Upper lobe of left lung (tissue), 6 donors: ENCODE data around the gene MAGI2. TPM values are rescaled to one million over a fixed set of nuclear protein-coding genes. Genes with fewer than 3 reads are reported as not detected.

ENCODE experiments used
- ATAC-seq, 2 donors: fragments of 200-7000 bp; cut with Tn5 transposase; one replicate each; pipeline ENCODE4 v1.9.1; 2022; ENCODE audit warnings: mild to moderate bottlenecking in 2 of 2, moderate library complexity in 2 of 2; ENCODE audit not compliant: low FRiP score in 2 of 2
- DNase-seq, 2 donors: peaks; one replicate each; pipeline ENCODE4 v3.0.0-alpha.2; 2019 to 2020
- H3K27ac ChIP-seq, 4 donors: fragments of 200-600 bp; sonication (generic); one replicate each; pipeline ENCODE4 v1.5.1; 2016 to 2019
- H3K27me3 ChIP-seq, 4 donors: fragments of 200-600 bp; sonication (generic); one replicate each; pipeline ENCODE4 v1.5.1; 2017 to 2019
- H3K36me3 ChIP-seq, 4 donors: fragments of 200-600 bp; sonication (generic); one replicate each; pipeline ENCODE4 v1.5.1; 2016 to 2019
- H3K4me1 ChIP-seq, 4 donors: fragments of 200-600 bp; sonication (generic); one replicate each; pipeline ENCODE4 v1.5.1; 2018 to 2019
- H3K4me3 ChIP-seq, 4 donors: fragments of 200-600 bp; sonication (generic); one replicate each; pipeline ENCODE4 v1.5.1; 2017 to 2019; ENCODE audit warnings: mild to moderate bottlenecking in 2 of 4, moderate library complexity in 1 of 4
- H3K9me3 ChIP-seq, 4 donors: fragments of 200-600 bp; sonication (generic); one replicate each; pipeline ENCODE4 v1.5.1; 2018 to 2019
- EP300 ChIP-seq, 4 donors: sonication (generic); formaldehyde crosslinking; IDR thresholded peaks; one replicate each; pipeline ENCODE4 v1.5.1; 2017; ENCODE audit warnings: antibody characterized with exemption in 4 of 4, control low read depth in 2 of 4
- POLR2A ChIP-seq, 4 donors: fragments of 450-650 bp; IDR thresholded peaks; one replicate each; pipeline ENCODE4 v1.5.1; 2016 to 2017; ENCODE audit warnings: antibody characterized with exemption in 4 of 4, mild to moderate bottlenecking in 2 of 4
- POLR2AphosphoS5 ChIP-seq, 2 donors: sonication (generic); formaldehyde crosslinking; IDR thresholded peaks; one replicate each; pipeline ENCODE4 v1.5.1; 2017; ENCODE audit warnings: antibody characterized with exemption in 2 of 2
- WGBS, 2 donors: methylation state at CpG; one replicate each; pipeline ENCODE4 v1.1.5; 2017 to 2018; 5-methylcytosine and 5-hydroxymethylcytosine counted together
- total RNA-seq, 6 donors: library from RNA; depleted of rRNA in 4 of 6; stranded (reverse); fragments of >200 nt in 4 of 6; gene quantifications; one replicate each; pipeline versions ENCODE4 v1.1.0 to v1.2.1, GENCODE V29; 2016 to 2021
- TF ChIP-seq, protein P1 (sequence below), 6 experiments: fragments of 450-650 bp in 4 of 6; fragments of 200-600 bp in 2 of 6; sonication (generic) in 2 of 6; IDR thresholded peaks; one replicate each; pipeline ENCODE4 v1.5.1; 2016 to 2019; ENCODE audit warnings: antibody characterized with exemption in 6 of 6
- donor health status: DM: no; HTN: no; CAD: no; lungs with moderate emphysema.
- donor health status: DM: no; HTN: yes; CAD: no; lungs with severe emphysema.

MAGI2 gene
- total RNA-seq, 6 donors from 2014 or later = 7.9 to 84.9 (median 11.8) TPM

DNA sequence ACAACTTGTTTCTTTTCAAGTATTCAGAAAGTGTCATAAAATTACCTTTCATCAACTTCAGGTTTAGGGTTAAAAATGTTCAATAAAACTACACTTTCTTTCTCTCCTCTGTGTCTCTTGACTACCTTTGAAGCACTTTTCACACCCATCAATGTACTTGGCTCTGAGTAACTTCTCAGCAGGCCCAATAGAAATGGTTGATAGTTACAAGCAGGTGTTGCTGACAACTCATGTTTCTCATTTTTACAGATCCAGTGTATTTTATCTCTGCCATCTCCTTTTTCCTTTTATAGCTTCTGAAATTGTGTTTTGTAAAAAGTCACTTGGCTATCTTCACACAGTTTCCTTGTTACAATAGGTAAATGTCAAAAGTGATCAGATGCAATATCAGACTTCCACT, 1306.9 kb downstream of the MAGI2 start:
- Histone ChIP-seq H3K4me3 (no peak overlapping the region), H3K36me3 (no peaks in the 10 kb centered on the region), H3K4me1 (no peaks in the 10 kb centered on the region), H3K27ac (no peak overlapping the region), H3K9me3 (no peaks in the 10 kb centered on the region), H3K27me3 (no peaks in the 10 kb centered on the region)
- DNase-seq (no peak), ATAC-seq (no peak)
- TF ChIP-seq POLR2AphosphoS5 (IDR thresholded peaks at IDR 0.05) = no peak
- TF ChIP-seq POLR2A (IDR thresholded peaks at IDR 0.05) = no peak
- no peak for TF ChIP-seq EP300 (IDR thresholded peaks at IDR 0.05)
- TF ChIP-seq, protein P1, sequence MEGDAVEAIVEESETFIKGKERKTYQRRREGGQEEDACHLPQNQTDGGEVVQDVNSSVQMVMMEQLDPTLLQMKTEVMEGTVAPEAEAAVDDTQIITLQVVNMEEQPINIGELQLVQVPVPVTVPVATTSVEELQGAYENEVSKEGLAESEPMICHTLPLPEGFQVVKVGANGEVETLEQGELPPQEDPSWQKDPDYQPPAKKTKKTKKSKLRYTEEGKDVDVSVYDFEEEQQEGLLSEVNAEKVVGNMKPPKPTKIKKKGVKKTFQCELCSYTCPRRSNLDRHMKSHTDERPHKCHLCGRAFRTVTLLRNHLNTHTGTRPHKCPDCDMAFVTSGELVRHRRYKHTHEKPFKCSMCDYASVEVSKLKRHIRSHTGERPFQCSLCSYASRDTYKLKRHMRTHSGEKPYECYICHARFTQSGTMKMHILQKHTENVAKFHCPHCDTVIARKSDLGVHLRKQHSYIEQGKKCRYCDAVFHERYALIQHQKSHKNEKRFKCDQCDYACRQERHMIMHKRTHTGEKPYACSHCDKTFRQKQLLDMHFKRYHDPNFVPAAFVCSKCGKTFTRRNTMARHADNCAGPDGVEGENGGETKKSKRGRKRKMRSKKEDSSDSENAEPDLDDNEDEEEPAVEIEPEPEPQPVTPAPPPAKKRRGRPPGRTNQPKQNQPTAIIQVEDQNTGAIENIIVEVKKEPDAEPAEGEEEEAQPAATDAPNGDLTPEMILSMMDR (IDR thresholded peaks at IDR 0.05) = no peak

DNA sequence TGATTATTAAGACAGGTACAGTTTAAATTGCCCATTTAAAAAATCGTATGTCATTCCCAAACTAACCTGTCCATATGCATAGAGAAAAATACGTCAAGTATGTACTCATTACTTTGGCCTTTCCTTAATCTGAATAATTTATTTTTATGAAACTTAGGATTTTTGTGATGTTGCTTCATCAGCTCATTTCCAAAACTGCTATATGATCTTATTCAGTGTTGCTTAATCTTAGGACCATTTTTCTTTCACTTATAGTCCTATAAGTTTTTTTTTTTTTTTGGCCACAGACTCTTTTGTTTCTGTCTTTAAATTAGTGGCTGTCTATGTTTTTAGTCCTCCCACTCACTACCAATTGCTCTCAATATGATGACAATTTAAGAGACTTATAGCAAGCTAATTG, 1309.8 kb downstream of the MAGI2 start:
- Histone ChIP-seq H3K4me1 (no peaks in the 10 kb centered on the region), H3K27me3 (no peaks in the 10 kb centered on the region), H3K27ac (no peak overlapping the region), H3K36me3 (no peaks in the 10 kb centered on the region), H3K4me3 (no peak overlapping the region), H3K9me3 (no peaks in the 10 kb centered on the region)
- DNase-seq (no peak), ATAC-seq (no peak)
- 90 to 92% methylated on average over 2 of the region's 2 CpGs for WGBS, 2 donors
- TF ChIP-seq POLR2AphosphoS5 (IDR thresholded peaks at IDR 0.05) = no peak
- TF ChIP-seq, protein P1 (IDR thresholded peaks at IDR 0.05) = no peak
- TF ChIP-seq POLR2A (IDR thresholded peaks at IDR 0.05) = no peak
- TF ChIP-seq EP300 (IDR thresholded peaks at IDR 0.05) = no peak

DNA sequence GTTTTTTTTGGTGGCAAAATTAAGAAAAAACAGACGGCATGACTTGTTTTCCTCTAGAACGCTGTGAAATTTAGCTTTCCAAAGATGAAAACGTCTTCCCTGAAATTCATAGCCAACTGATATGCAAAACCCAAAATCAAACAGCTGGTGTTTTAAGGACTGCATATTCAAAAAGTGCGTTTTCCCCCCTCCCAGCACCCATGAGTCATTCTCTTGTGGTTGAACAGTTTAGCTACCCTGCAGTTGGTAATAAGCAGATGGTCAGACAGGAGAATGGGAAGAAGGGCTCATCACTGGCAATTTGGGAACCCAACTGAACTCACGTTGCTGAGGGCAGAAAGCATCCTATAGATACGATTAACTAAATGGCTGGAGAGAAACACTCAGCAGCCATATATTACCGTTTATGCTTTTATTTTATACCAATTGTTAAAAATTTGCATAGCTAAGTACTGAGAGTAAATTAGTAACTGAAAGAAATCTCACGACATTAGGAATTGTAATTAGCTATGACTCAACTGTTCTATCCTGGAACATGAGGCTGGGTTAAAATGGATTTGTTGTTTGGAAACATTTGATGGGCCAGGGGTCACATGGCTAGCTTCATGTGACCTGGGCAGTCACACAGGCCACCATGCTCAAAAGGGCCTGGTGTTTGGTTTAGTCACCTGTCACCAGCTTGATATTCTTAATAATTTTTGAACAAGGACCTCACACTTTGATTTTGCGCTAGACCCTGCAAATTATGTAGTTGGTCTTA, 1311.8 kb downstream of the MAGI2 start:
- TF ChIP-seq, protein P1 (IDR thresholded peaks at IDR 0.05) = no peak
- TF ChIP-seq POLR2A (IDR thresholded peaks at IDR 0.05) (no peak), POLR2AphosphoS5 (IDR thresholded peaks at IDR 0.05) (no peak), EP300 (IDR thresholded peaks at IDR 0.05) (no peak)
- ATAC-seq = no peak
- H3K4me3 ChIP-seq = no peak overlapping the region
- 81 to 89% methylated on average over 9 of the region's 9 CpGs for WGBS, 2 donors
- H3K9me3 ChIP-seq = no peaks in the 10 kb centered on the region
- no peak for DNase-seq
- H3K27ac ChIP-seq = no peak overlapping the region
- no peaks in the 10 kb centered on the region for H3K36me3 ChIP-seq
- H3K4me1 ChIP-seq = no peaks in the 10 kb centered on the region
- no peaks in the 10 kb centered on the region for H3K27me3 ChIP-seq

DNA sequence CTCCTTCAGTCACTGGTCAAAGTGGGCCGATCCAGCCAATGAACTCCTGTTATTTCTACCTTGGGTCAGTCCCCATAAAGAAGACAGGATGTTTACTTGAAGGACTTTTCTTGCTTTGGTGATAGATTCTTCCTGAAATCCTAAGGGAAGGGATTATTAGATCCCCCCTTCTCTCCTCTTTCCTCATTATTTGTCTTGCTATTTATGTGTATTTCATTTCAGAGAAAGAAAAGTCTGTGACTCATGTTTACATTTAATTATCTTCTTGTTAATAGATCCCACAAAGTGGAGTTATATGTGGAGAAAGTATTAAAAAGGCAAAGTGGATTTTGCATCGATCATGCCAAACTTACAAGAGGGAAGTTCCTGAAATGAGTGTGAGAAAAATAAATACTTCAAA, 1313.4 kb downstream of the MAGI2 start:
- TF ChIP-seq, protein P1 (IDR thresholded peaks at IDR 0.05) = no peak
- no peak for TF ChIP-seq POLR2AphosphoS5 (IDR thresholded peaks at IDR 0.05)
- no peak for TF ChIP-seq POLR2A (IDR thresholded peaks at IDR 0.05)
- no peak for TF ChIP-seq EP300 (IDR thresholded peaks at IDR 0.05)
- Histone ChIP-seq H3K27me3 (no peaks in the 10 kb centered on the region), H3K4me1 (no peaks in the 10 kb centered on the region), H3K36me3 (no peaks in the 10 kb centered on the region), H3K4me3 (no peak overlapping the region), H3K9me3 (no peaks in the 10 kb centered on the region), H3K27ac (no peak overlapping the region)
- DNase-seq (no peak), ATAC-seq (no peak)
- WGBS, 2 donors = 57 to 65% methylated on average over 2 of the region's 2 CpGs

- 44 to 59% methylated on average over 2 to 3 of the region's 3 CpGs for whole genome bisulfite sequencing, 2 donors
- H3K36me3 ChIP-seq = no peaks in the 10 kb centered on the region
- no peak overlapping the region for H3K4me3 ChIP-seq
- H3K27ac ChIP-seq = no peak overlapping the region
- DNase-seq (no peak), ATAC-seq (no peak)
- H3K9me3 ChIP-seq = no peaks in the 10 kb centered on the region
- TF ChIP-seq, protein P1 (IDR thresholded peaks at IDR 0.05) = no peak
- TF ChIP-seq POLR2AphosphoS5 (IDR thresholded peaks at IDR 0.05) (no peak), EP300 (IDR thresholded peaks at IDR 0.05) (no peak), POLR2A (IDR thresholded peaks at IDR 0.05) (no peak)
- H3K27me3 ChIP-seq = no peaks in the 10 kb centered on the region
- H3K4me1 ChIP-seq = no peaks in the 10 kb centered on the region
These were observed 1314.1 kb downstream of the MAGI2 start for GRCh38 chr7:78139335-78139734.
